GM12878 (cell line): Measurements from ENCODE around the gene CYBC1. TPM values are rescaled to one million over a fixed set of nuclear protein-coding genes. Genes with fewer than 3 reads are reported as not detected.

Experiments used
- ATAC-seq: fragments of 200-7000 bp; cut with Tn5 transposase; 3 replicates; pipeline ENCODE4 v1.9.1; 2020; ENCODE audit warnings: mild to moderate bottlenecking, moderate library complexity
- BruUV-seq: library from RNA; stranded (reverse); fragments of 400-500 nt; replicated peaks from 2 replicates; lab custom pipeline; 2021; lab: Mats Ljungman, UMichigan
- CTCF ChIA-PET: fragments of 300-600 bp; sonication (Branson Sonifier 250); formaldehyde crosslinking; extraction: SDS; loops from one replicate; lab custom pipeline; 2021; ENCODE audit warnings: inconsistent platforms; lab: Yijun Ruan, JAX
- POLR2A ChIA-PET: fragments of 350-600 bp; formaldehyde crosslinking; extraction: SDS; loops from one replicate; lab custom pipeline; 2021; ENCODE audit warnings: inconsistent platforms; lab: Charles Lee
- RAD21 ChIA-PET: fragments of 300-600 bp; sonication (Branson Sonifier 250); formaldehyde crosslinking; loops from one replicate; lab custom pipeline; 2023; ENCODE audit warnings: antibody characterized with exemption; ENCODE audit not compliant: unreplicated experiment; lab: Charles Lee
- SMC1A ChIA-PET: fragments of 300-600 bp; sonication (Branson Sonifier 250); formaldehyde crosslinking; loops from one replicate; lab custom pipeline; 2023; ENCODE audit not compliant: unreplicated experiment, uncharacterized antibody; lab: Charles Lee
- DNase-seq: peaks from one replicate; pipeline ENCODE4 v3.0.0-alpha.2; 2011; ENCODE audit warnings: low read depth, low spot score
- FAIRE-seq: peaks from 3 replicates; lab custom pipeline; 2011; peaks lifted over from hg19 to GRCh38; lab: Jason Lieb, UNC
- H2AFZ ChIP-seq: 2 replicates; pipeline ENCODE4 v1.6.0; 2011; ENCODE audit warnings: low read depth, low read length, control low read depth; ENCODE audit not compliant: control insufficient read depth
- H3K27ac ChIP-seq: 2 replicates; pipeline ENCODE4 v1.5.1; 2011; ENCODE audit warnings: control low read depth; ENCODE audit not compliant: control insufficient read depth, insufficient read depth
- H3K27me3 ChIP-seq, 2 experiments: replicated peaks in 1 of 2; 2 replicates each; pipeline versions ENCODE4 v1.6.0 to v1.6.1; 2011; ENCODE audit warnings: low read length in 1 of 2; ENCODE audit not compliant: control insufficient read depth in 2 of 2, insufficient read depth in 2 of 2
- H3K36me3 ChIP-seq, 2 experiments: 2 replicates each; pipeline ENCODE4 v1.5.1; 2011; ENCODE audit warnings: low read length in 1 of 2; ENCODE audit not compliant: control insufficient read depth in 2 of 2, insufficient read depth in 2 of 2
- H3K4me1 ChIP-seq: 2 replicates; pipeline ENCODE4 v1.6.1; 2011; ENCODE audit warnings: mild to moderate bottlenecking, low read length, moderate library complexity, mixed read lengths; ENCODE audit not compliant: control insufficient read depth, insufficient read depth
- H3K4me2 ChIP-seq: 2 replicates; pipeline ENCODE4 v1.6.0; 2011; ENCODE audit warnings: control low read depth; ENCODE audit not compliant: control insufficient read depth, insufficient read depth
- H3K4me3 ChIP-seq: fragments of 200-600 bp; sonication (generic); 2 replicates; pipeline ENCODE4 v1.5.1; 2016
- H3K79me2 ChIP-seq: 2 replicates; pipeline ENCODE4 v1.6.0; 2011; ENCODE audit warnings: low read length; ENCODE audit not compliant: control insufficient read depth, insufficient read depth
- H3K9ac ChIP-seq: 2 replicates; pipeline ENCODE4 v1.8.0; 2011; ENCODE audit warnings: low read length, control low read depth, mixed read lengths; ENCODE audit not compliant: control insufficient read depth, insufficient read depth
- H3K9me3 ChIP-seq: replicated peaks from 3 replicates; pipeline ENCODE4 v1.5.1; 2011; ENCODE audit warnings: mild to moderate bottlenecking, low read length; ENCODE audit not compliant: control insufficient read depth, insufficient read depth
- H4K20me1 ChIP-seq: 2 replicates; pipeline ENCODE4 v1.6.0; 2011; ENCODE audit not compliant: control insufficient read depth, insufficient read depth
- CBFB ChIP-seq: IDR thresholded peaks from 2 replicates; pipeline ENCODE4 v1.6.1; 2016; ENCODE audit warnings: antibody characterized with exemption, low read depth
- CREM ChIP-seq: IDR thresholded peaks from 2 replicates; pipeline ENCODE4 v1.6.1; 2014; ENCODE audit warnings: antibody characterized with exemption, low read depth
- E2F4 ChIP-seq: IDR thresholded peaks from 2 replicates; pipeline ENCODE4 v1.6.1; 2012; ENCODE audit warnings: low read depth, low read length, improper control_type of control experiment
- EGR1 ChIP-seq, 2 experiments: IDR thresholded peaks; 1 replicate in 1 of 2; 2 replicates in 1 of 2; pipeline ENCODE4 v1.6.1; 2011 to 2012; ENCODE audit warnings: low read depth in 2 of 2, low read length in 2 of 2, borderline replicate concordance in 1 of 2, mild to moderate bottlenecking in 1 of 2, moderate library complexity in 1 of 2
- KAT2A ChIP-seq: conservative IDR thresholded peaks from 2 replicates; pipeline ENCODE4 v1.6.1; 2011; ENCODE audit warnings: low read depth, low read length; ENCODE audit not compliant: control insufficient read depth
- NFYB ChIP-seq: IDR thresholded peaks from 2 replicates; pipeline ENCODE4 v1.6.1; 2011; ENCODE audit warnings: low read depth, mild to moderate bottlenecking, low read length, improper control_type of control experiment, moderate library complexity; ENCODE audit not compliant: insufficient read depth
- NR2C1 ChIP-seq: fragments of 450-650 bp; IDR thresholded peaks from 2 replicates; pipeline ENCODE4 v1.6.1; 2017; ENCODE audit warnings: antibody characterized with exemption, mild to moderate bottlenecking, moderate library complexity
- NRF1 ChIP-seq: conservative IDR thresholded peaks from 2 replicates; pipeline ENCODE4 v1.6.1; 2011; ENCODE audit warnings: mild to moderate bottlenecking, low read depth, low read length, improper control_type of control experiment
- RB1 ChIP-seq: fragments of 450-650 bp; formaldehyde crosslinking; IDR thresholded peaks from 2 replicates; pipeline ENCODE4 v1.6.1; 2017; ENCODE audit warnings: mild to moderate bottlenecking, borderline replicate concordance
- SREBF1 ChIP-seq: IDR thresholded peaks from 2 replicates; pipeline ENCODE4 v1.6.1; 2012; ENCODE audit warnings: mild to moderate bottlenecking, low read length
- SUPT20H ChIP-seq: IDR thresholded peaks from 2 replicates; pipeline ENCODE4 v1.6.1; 2011; ENCODE audit warnings: low read depth, mild to moderate bottlenecking, low read length, moderate library complexity, borderline replicate concordance; ENCODE audit not compliant: control insufficient read depth
- SUZ12 ChIP-seq: fragments of 200-600 bp; sonication (generic); IDR thresholded peaks from one replicate; pipeline ENCODE4 v1.6.1; 2018; ENCODE audit warnings: antibody characterized with exemption, mild to moderate bottlenecking; ENCODE audit not compliant: unreplicated experiment
- TBL1XR1 ChIP-seq: IDR thresholded peaks from 2 replicates; pipeline ENCODE4 v1.6.1; 2012; ENCODE audit warnings: low read depth, low read length, improper control_type of control experiment
- TCF3 ChIP-seq: IDR thresholded peaks from 2 replicates; pipeline ENCODE4 v1.6.1; 2012; ENCODE audit warnings: low read depth, mild to moderate bottlenecking, low read length, borderline replicate concordance; ENCODE audit not compliant: insufficient read depth
- ZNF384 ChIP-seq: IDR thresholded peaks from 2 replicates; pipeline ENCODE4 v1.6.1; 2012; ENCODE audit warnings: low read depth, mild to moderate bottlenecking, low read length, improper control_type of control experiment, borderline replicate concordance
- WGBS: methylation state at CpG from one replicate; pipeline ENCODE4 v1.1.6; 2016; ENCODE audit warnings: low lambda C conversion rate; ENCODE audit not compliant: insufficient replicate concordance, insufficient coverage; ENCODE audit errors: missing lambda C conversion rate; 5-methylcytosine and 5-hydroxymethylcytosine counted together
- in situ Hi-C: fragments of 300-500 bp; cut with MboI; formaldehyde crosslinking; loops from 9 replicates; pipeline ENCODE4 v1.14.3; 2018; ENCODE audit warnings: mixed read lengths
- intact Hi-C: fragments of 100-400 bp; cut with micrococcal nuclease; formaldehyde crosslinking; loops from one replicate; pipeline ENCODE4 v1.14.2; 2022; ENCODE audit not compliant: unreplicated experiment
- polyA plus RNA-seq, 11 experiments: library from polyadenylated mRNA; depleted of rRNA in 4 of 11; unstranded in 6 of 11; stranded (reverse) in 5 of 11; fragments of >200 nt; fragmentation: Nextera tagmentation in 4 of 11; fragmentation: Illumina TruSeq in 1 of 11; extraction: Ambion mirVana in 4 of 11; extraction: Trizol in 1 of 11; gene quantifications; 1 replicate in 1 of 11; 2 replicates in 10 of 11; pipeline versions ENCODE4 v1.2.1 to v1.2.3, GENCODE V29; 2011 to 2016; ENCODE audit warnings: inconsistent platforms in 2 of 11, missing spikeins in 2 of 11, low read depth in 1 of 11
- total RNA-seq, 4 experiments: library from RNA; depleted of rRNA in 3 of 4; stranded (reverse); fragments of >200 nt in 3 of 4; fragmentation: Illumina TruSeq in 1 of 4; extraction: Trizol in 1 of 4; gene quantifications; 2 replicates each; pipeline versions ENCODE4 v1.2.1 to v1.2.3, GENCODE V29; 2013 to 2021
- TF ChIP-seq, protein P1 (sequence below): fragments of 450-650 bp; IDR thresholded peaks from 2 replicates; pipeline ENCODE4 v1.6.1; 2016; ENCODE audit warnings: mild to moderate bottlenecking

Gene CYBC1
- total and polyA plus RNA-seq, 10 of the 15 experiments (the other 5 are each of a cell fraction or from before 2014, with no cell fraction given): 4.2 to 162 (median 133) TPM

DNA sequence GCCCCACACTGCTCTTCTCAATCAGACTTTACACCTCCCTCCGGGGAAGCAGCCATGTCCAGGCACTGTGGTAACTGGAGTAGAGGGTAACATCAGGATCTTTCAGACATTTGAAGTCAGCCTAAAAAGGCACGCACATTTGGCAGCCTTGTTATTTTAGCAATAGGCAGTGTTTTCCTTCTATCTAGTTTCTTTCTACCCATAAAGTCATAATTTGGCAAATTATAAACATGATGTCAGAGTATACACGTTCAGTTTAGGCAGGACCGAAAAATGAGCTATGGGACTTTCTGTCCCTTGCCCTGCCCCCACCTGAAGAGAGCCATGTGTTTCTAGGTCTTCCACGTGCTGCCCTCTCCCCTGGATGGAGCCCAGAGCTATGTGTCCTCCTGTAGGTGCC, 29.1 kb upstream of the CYBC1 start:
- no peak overlapping the region for H3K9ac ChIP-seq
- ATAC-seq (no peak), FAIRE-seq (no peak), DNase-seq (no peak)
- in situ Hi-C loops (no loop called here), intact Hi-C loops (no loop called here)
- SMC1A ChIA-PET: interaction anchor here (1.0 kb wide), 1 partner anchor 75 kb away, joined by 3 read pairs; no protein-coding TSS in a partner anchor
- no peaks in the 10 kb centered on the region for H3K9me3 ChIP-seq
- H4K20me1 ChIP-seq: 0 out of 2 replicates have a peak, but pooled peaks cover 2% of the 10 kb centered on the region
- H3K27me3 ChIP-seq: no peaks in the 10 kb centered on the region
- no peak overlapping the region for H2AFZ ChIP-seq
- H3K79me2 ChIP-seq: no peaks in the 10 kb centered on the region; the same call in 1 of the 2 replicates
- CTCF ChIA-PET: interaction anchor here (1.2 to 3.1 kb wide), 2 partner anchors 71 to 74 kb away, joined by 5 to 16 read pairs; no protein-coding TSS in a partner anchor
- BruUV-seq: no TSS peak
- WGBS: 93% methylated on average over 5 of the region's 5 CpGs
- RAD21 ChIA-PET: no interaction called here
- no peak overlapping the region for H3K27ac ChIP-seq
- no peak for TF ChIP-seq E2F4
- TF ChIP-seq ZNF384: no peak
- no peak for TF ChIP-seq CBFB
- TF ChIP-seq SUZ12: no peak
- TF ChIP-seq NR2C1: no peak
- no peak for TF ChIP-seq NRF1
- no peak for TF ChIP-seq RB1
- no peak for TF ChIP-seq NFYB
- no peak for TF ChIP-seq TBL1XR1
- no peak for TF ChIP-seq CREM
- TF ChIP-seq SUPT20H: no peak
- no peak for TF ChIP-seq EGR1 (IDR thresholded peaks at IDR 0.05; ENCODE audit: borderline replicate concordance in 1 of 2, low read depth in 2 of 2, low read length in 2 of 2)
- TF ChIP-seq KAT2A: no peak
- TF ChIP-seq, protein P1, sequence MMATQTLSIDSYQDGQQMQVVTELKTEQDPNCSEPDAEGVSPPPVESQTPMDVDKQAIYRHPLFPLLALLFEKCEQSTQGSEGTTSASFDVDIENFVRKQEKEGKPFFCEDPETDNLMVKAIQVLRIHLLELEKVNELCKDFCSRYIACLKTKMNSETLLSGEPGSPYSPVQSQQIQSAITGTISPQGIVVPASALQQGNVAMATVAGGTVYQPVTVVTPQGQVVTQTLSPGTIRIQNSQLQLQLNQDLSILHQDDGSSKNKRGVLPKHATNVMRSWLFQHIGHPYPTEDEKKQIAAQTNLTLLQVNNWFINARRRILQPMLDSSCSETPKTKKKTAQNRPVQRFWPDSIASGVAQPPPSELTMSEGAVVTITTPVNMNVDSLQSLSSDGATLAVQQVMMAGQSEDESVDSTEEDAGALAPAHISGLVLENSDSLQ: no peak
- TF ChIP-seq SREBF1: no peak
- TF ChIP-seq TCF3: no peak
- POLR2A ChIA-PET: no interaction called here
- peaks cover 29% of the 10 kb centered on the region in 2 experiments for H3K36me3 ChIP-seq
- H3K4me1 ChIP-seq: no peaks in the 10 kb centered on the region
- no peak overlapping the region for H3K4me3 ChIP-seq
- H3K4me2 ChIP-seq: no peak overlapping the region
